Activated T-cell treated with anti-CD3 and anti-CD28 coated beads, Interleukin-2, amount 50 U/mL, for 72 hours (primary cell): ENCODE results near the gene PPP1R36. TPM values are rescaled to one million over a fixed set of nuclear protein-coding genes. Genes with fewer than 3 reads are reported as not detected.

Source experiments
- ATAC-seq, 2 donors: fragments of 150-1000 bp; cut with Tn5 transposase; replicated peaks in 1 of 2; 2 replicates each; pipeline ENCODE4 v1.10.0; 2021; ENCODE audit warnings: moderate library complexity in 2 of 2, mild to moderate bottlenecking in 1 of 2
- DNase-seq, 2 donors: peaks; one replicate each; pipeline ENCODE4 v3.0.0; 2021 to 2022; ENCODE audit warnings: mixed read lengths in 1 of 2
- H3K27ac Mint-ChIP-seq: one replicate; pipeline ENCODE4 v1.8.0; 2022; ENCODE audit warnings: mild to moderate bottlenecking, moderate library complexity, mixed read lengths
- H3K27me3 Mint-ChIP-seq: one replicate; pipeline ENCODE4 v1.8.0; 2022; ENCODE audit warnings: low read depth, mixed read lengths
- H3K36me3 Mint-ChIP-seq, 2 donors: one replicate each; pipeline ENCODE4 v1.8.0; 2022; ENCODE audit warnings: mixed read lengths in 2 of 2, mild to moderate bottlenecking in 1 of 2; ENCODE audit not compliant: insufficient read depth in 2 of 2
- H3K4me1 Mint-ChIP-seq: one replicate; pipeline ENCODE4 v1.8.0; 2022; ENCODE audit warnings: low read depth, mixed read lengths
- H3K4me3 Mint-ChIP-seq, 2 donors: one replicate each; pipeline ENCODE4 v1.8.0; 2022; ENCODE audit warnings: mild to moderate bottlenecking in 2 of 2, mixed read lengths in 2 of 2, moderate library complexity in 2 of 2
- H3K9me3 Mint-ChIP-seq, 2 donors: one replicate each; pipeline ENCODE4 v1.8.0; 2022; ENCODE audit warnings: mixed read lengths in 2 of 2
- total RNA-seq, 2 donors: library from RNA; stranded (reverse); gene quantifications; one replicate each; pipeline ENCODE4 v1.2.3, GENCODE V29; 2022

The PPP1R36 gene
- total RNA-seq, 2 donors from 2014 or later, result 0.16 TPM; not detected in 1

GRCh38 chr14:64637735-64638473 is 88.1 kb downstream of the PPP1R36 start:
- H3K36me3 Mint-ChIP-seq, result no peaks in the 10 kb centered on the region
- no peak overlapping the region for H3K27ac Mint-ChIP-seq
- no peak overlapping the region for H3K4me3 Mint-ChIP-seq
- no peaks in the 10 kb centered on the region for H3K9me3 Mint-ChIP-seq
- ATAC-seq, result no peak
- no peaks in the 10 kb centered on the region for H3K4me1 Mint-ChIP-seq
- H3K27me3 Mint-ChIP-seq, result peaks cover 8% of the 10 kb centered on the region
- no peak for DNase-seq

- no peak for ATAC-seq
- H3K4me3 Mint-ChIP-seq, result no peak overlapping the region
- peaks cover 8% of the 10 kb centered on the region for H3K27me3 Mint-ChIP-seq
- H3K27ac Mint-ChIP-seq, result no peak overlapping the region
- no peaks in the 10 kb centered on the region for H3K4me1 Mint-ChIP-seq
- DNase-seq, result no peak
- H3K36me3 Mint-ChIP-seq, result no peaks in the 10 kb centered on the region
- H3K9me3 Mint-ChIP-seq, result peaks cover 0 to under 1% of the 10 kb centered on the region in 2 donors
Measured at GRCh38 chr14:64638625-64639024, 88.9 kb downstream of the PPP1R36 start.

Other genes with a start within 250 kb of the PPP1R36 start
- 100 to 1,000 TPM; 123 to 164 TPM for gene MTHFD1, start 161.6 kb upstream of the PPP1R36 start, total RNA-seq
- 1 to 10 TPM; 1.2 to 1.9 TPM for gene AKAP5, start 84.5 kb upstream of the PPP1R36 start, total RNA-seq
- gene ZBTB25, start 46.1 kb upstream of the PPP1R36 start, total RNA-seq, result 10 to 100 TPM; 30.4 to 31.3 TPM
- 10 to 100 TPM; 46.9 to 49.5 TPM for gene ZBTB1, start 45.2 kb upstream of the PPP1R36 start, total RNA-seq
- 1 to 10 TPM; 5.5 to 7.7 TPM for gene HSPA2, start 9.2 kb upstream of the PPP1R36 start, total RNA-seq
- 1 to 10 TPM; 2.4 to 8.8 TPM for gene PLEKHG3, start 154.5 kb downstream of the PPP1R36 start, total RNA-seq